GM12874 (cell line): ENCODE data around the gene ASB13.

Source experiments
- CTCF ChIP-seq: IDR thresholded peaks from 2 replicates; pipeline ENCODE4 v1.5.1; 2011; ENCODE audit warnings: low read depth, mild to moderate bottlenecking, control low read depth, low read length, moderate library complexity; ENCODE audit not compliant: insufficient read depth

Gene ASB13

GRCh38 chr10:5594271-5595049, 71.9 kb downstream of the ASB13 start:
- TF ChIP-seq CTCF = no peak

- TF ChIP-seq CTCF = no peak
Measured at GRCh38 chr10:5592070-5592469, 74.3 kb downstream of the ASB13 start.

DNA sequence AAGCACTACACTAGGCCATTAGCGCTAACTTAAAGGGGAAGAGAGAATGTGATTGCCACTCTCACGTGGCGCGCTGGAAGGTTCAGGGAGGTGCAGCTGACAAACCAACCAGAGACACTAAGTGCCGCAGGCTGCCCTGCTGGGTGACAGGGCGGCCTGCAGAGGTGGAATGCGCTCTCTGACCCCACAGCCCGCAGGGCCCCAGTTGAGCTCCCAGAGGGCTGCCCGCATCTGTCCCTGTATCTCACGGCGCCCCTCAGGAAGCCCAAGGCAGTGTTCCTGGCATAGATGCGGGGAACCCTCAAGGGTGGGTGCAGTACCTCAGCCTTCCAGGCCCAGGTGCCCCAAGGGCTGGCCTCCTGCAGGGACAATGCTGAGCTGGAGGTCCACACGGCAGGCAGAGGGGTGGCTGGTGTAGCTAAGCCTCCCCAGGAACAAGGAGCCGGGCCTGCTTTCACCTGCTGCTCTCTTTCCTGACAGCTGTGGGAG, 75.0 kb downstream of the ASB13 start:
- no peak for TF ChIP-seq CTCF

GRCh38 chr10:5590816-5591215, 75.6 kb downstream of the ASB13 start:
- TF ChIP-seq CTCF = no peak

DNA sequence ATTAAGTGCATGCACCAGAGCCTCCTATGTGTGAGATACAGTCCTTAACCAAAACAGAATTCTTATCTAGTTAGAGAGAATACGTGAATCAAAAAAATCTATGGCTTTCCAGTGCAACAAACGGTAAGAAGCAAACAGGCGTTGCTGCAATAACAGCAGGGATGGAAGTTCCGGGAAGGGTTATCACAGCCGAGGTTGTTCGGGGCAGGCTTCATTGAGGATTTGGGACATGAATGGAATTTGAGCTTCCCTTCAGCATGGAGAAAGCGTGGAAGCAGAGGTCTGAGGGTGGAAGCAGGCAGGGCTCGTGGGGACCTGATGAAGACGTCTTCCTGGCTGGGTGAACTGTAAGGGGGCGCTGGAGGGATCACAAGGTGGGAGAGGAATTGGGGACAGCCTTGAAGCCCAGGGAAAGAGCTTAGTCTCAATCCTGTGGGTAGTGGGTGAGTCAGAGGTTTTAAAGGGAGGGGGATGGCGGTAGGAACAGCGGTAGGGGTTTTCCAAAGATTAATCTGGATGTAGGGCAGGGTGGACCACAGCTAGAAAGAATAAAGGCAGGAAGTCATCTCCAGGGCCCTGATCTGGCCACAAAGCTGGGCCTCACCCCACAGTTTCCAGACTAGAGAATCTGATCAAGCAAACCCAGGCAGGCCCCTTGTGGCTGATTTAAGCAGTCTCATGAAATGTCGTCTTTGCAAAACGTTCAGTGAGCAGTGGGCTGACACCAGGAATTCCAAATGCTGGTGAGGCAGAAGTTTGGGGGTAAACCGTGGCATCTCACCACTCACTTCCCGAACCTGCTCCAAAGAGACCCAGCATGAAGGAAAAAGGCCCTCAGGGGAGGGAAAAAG, 76.5 kb downstream of the ASB13 start:
- no peak for TF ChIP-seq CTCF

DNA sequence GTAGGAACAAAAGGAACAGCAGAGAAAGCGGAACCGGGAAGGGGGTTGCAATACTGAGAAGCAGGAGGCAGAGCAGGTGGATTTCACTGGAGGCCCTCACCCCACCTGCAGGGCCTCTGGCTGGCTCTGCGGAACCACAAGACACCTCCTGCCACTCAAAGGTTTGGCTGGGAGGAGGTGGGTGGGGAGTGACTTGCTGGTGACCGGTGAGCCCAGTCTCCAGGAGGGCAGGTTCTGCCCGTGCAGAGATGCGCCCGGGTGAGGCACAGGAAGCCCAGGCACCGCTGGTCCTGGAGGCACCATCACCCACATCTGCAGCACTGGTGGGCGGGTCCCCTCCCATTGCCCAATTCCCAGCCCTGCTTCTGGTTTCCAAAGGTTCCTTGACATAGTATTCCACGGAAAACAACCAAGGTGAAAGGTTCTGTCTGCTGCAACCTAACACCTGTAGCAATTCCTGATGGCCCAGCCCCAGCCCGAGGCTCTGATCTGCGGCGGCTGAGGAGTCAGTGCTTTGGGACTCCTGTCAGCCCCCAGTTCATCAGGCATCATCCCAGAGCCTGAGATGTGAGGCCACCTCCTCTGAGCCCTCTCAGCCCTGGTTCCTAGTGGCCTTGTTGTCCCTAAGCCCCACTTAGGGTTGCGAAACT, 77.3 kb downstream of the ASB13 start:
- TF ChIP-seq CTCF = no peak
